HG03469 (cell line): ENCODE results near the gene NCOA1.
"Not testable (repeated sequence)": the region's sequence is repeated elsewhere in the genome, so short reads cannot be mapped to it uniquely, and the experiment has no call there.

Experiments used
- ATAC-seq: cut with Tn5 transposase; IDR thresholded peaks from one replicate; pipeline ENCODE4 v1.9.1; 2021; ENCODE audit warnings: mild to moderate bottlenecking, moderate library complexity, moderate number of reproducible peaks; ENCODE audit not compliant: unreplicated experiment

Gene NCOA1

DNA sequence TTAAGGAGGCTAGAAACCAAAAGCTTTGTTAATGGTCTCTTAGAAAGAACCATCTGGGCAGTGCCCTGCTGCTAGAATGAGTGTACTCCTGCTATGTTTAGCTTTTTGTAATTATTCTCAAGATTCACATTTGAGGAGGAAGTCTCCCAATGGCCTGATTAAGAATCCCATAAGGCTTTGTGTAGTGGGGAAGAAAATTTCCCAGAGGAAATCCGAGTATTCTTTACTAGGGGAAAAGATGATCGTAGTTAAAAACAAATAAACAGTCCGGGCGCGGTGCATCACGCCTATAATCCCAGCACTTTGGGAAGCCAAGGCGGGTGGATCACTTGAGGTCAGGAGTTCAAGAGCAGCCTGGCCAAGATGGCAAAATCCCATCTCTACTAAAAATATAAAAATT, 184.3 kb downstream of the NCOA1 start:
- ATAC-seq: no peak

DNA sequence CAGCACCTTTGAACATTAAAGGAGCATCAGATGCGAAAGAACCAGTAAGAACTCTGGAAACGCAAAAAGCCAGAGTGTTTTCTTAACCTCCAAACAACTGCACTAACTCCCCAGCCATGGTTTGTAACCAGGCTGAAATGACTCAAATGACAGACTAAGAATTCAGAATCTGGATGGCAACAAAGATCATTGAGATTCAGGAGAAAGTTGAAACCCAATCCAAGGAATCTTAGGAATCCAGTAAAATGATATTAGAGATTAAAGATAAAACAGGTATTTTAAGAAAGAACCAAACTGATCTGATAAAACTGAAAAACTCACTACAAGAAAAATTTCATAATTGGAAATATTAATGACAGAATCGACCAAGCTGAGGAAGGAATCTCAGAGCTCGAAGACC, 185.4 kb downstream of the NCOA1 start:
- ATAC-seq: no peak

DNA sequence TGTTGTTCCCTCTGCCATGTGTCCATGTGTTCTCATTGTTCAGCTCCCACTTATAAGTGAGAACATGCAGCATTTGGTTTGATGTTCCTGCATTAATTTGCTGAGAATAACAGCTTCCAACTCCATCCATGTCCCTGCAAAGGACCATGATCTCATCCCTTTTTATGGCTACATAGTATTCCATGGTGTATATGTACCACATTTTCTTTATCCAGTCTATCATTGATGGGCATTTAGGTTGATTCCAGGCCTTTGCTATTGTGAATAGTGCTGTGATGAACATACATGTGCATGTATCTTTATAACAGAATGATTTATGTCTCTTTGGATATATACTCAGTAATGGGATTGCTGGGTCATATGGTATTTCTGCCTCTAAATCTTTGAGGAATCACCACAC, 187.0 kb downstream of the NCOA1 start:
- ATAC-seq: not testable (repeated sequence)

DNA sequence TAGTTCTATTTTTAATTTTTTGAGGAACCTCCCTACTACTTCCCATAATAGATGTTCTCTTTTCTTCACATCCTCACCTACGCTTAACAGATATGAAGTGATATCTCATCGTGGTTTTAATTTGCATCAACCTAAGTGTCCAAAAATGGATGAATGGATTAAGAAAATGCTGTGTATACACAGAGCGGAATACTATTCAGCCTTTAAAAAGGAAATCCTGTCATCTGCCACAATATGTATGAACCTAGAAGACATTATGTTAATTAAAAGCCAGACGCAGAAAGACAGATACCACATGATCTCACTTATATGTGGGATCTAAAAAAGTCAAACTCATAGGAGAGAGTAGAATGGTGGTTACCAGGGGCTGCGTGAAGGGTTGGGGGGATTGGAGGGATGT, 189.1 kb downstream of the NCOA1 start:
- no peak for ATAC-seq

- no peak for ATAC-seq
Measured at GRCh38 chr2:24682304-24682703, 191.2 kb downstream of the NCOA1 start.

GRCh38 chr2:24683408-24683807, 192.4 kb downstream of the NCOA1 start:
- ATAC-seq: no peak

DNA sequence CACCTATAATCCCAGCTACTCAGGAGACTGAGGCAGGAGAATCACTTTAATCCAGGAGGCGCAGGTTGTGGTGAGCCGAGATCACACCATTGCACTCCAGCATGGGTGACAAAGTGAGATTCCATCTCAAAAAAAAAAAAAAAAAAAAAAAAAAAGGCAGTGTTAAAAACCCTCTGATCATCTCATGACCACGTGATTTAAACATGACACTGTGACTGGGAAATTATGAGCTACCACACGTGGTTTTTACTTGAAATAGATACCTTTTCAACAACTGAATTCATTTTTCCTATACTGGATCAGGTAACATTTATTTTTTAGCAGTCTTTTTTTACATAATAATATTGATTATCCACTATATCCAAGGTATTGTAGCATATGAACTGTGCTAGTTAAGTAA, 199.5 kb downstream of the NCOA1 start:
- ATAC-seq: no peak

DNA sequence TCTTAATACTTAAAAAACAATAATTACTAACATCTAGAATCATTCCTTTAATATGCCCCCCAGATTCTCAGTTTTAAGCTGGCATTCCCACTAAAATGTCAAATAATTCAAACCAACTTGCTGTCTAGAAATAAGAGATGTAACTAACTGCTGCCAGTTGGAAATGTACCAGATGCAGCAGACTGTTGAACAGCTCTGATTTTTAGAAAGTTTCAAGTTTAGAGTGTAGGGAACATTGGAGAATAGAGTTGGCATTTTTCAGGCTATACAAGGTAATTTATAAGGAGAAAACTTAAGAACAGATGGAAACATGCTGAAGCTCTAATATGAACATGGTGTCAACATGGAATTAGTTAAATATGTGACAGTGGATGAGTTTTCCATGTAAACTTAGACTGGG, 200.8 kb downstream of the NCOA1 start:
- ATAC-seq: no peak

GRCh38 chr2:24697792-24698191, 206.7 kb downstream of the NCOA1 start:
- no peak for ATAC-seq

GRCh38 chr2:24702800-24703199, 211.7 kb downstream of the NCOA1 start:
- no peak for ATAC-seq

GRCh38 chr2:24704692-24705091, 213.6 kb downstream of the NCOA1 start:
- no peak for ATAC-seq

DNA sequence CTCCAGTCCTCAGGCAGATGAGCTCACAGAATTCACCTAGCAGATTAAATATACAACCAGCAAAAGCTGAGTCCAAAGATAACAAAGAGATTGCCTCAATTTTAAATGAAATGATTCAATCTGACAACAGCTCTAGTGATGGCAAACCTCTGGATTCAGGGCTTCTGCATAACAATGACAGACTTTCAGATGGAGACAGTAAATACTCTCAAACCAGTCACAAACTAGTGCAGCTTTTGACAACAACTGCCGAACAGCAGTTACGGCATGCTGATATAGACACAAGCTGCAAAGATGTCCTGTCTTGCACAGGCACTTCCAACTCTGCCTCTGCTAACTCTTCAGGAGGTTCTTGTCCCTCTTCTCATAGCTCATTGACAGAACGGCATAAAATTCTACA, 216.1 kb downstream of the NCOA1 start:
- ATAC-seq: no peak

- ATAC-seq: no peak
Measured at GRCh38 chr2:24708537-24709152, 217.6 kb downstream of the NCOA1 start.

DNA sequence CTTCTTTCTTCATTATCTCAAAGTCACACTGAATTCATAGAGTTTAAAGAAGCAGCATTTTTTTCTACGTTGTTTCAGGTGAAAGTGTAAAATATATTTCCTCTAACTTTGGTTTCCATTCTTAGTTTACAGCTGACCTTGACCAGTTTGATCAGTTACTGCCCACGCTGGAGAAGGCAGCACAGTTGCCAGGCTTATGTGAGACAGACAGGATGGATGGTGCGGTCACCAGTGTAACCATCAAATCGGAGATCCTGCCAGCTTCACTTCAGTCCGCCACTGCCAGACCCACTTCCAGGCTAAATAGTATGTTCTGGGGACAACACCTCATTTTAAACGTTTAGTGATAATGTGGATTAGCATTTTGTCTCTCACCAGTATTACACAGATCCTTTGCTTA, 219.8 kb downstream of the NCOA1 start:
- ATAC-seq: no peak

DNA sequence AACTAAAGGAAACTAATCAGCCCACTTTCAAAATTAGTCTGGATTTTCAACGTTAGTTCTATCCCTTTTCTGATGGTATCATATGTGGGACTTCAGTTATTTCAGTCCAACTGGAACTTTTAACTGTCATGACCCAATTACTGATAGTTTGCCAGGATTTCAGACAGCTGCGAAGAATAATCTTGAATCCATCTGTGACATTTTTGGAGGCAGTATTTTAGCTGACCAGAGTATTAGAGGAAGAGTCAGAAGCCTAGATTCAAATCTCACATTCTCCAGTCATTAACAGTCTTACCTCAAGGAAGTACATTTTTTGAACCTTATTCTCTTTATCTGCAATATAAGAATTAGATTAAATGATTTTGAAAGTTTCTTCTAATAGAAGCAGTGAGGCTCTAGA, 220.8 kb downstream of the NCOA1 start:
- no peak for ATAC-seq

- ATAC-seq: no peak
Measured at GRCh38 chr2:24712296-24712695, 221.2 kb downstream of the NCOA1 start.

- ATAC-seq: no peak
Measured at GRCh38 chr2:24717263-24717951, 226.4 kb downstream of the NCOA1 start.

DNA sequence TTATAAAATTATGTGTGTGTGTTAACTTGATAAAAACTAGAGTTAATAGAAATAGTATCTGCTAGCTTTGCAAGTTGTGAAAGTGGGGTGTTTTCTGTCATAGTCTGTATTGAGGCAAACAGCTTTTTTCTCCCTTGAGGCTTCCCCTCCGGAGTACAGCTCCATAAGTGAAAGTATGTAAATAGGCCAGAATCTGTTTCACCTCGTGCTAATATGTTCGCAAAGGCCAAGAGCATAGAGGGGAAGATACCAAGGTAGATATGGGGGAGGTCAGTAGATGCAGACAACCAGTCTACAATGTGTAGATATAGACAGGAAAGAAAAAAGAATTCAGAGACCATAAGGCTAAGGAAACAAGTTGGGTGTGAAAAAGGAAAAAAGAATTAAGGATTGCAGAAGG, 229.3 kb downstream of the NCOA1 start:
- ATAC-seq: peak; percentile 68

DNA sequence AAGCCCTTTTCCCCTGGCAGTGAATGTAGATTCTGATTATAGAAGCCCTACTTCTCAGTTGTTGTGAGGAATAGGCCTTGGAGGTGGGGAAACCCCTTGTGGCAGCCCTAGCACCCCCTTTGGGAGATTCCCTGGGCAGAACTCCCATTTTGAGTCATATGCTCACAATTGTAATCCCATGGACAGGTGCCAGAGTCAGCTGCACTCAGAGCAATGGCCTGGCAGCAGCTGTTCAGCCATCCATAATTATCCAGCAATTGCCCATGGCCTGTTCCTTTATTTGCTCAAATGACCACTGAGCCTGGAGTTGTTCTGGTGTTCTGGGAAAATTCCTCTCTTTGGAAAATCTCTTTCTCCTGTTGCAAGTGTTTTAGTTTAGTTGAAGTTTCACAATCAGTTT, 230.4 kb downstream of the NCOA1 start:
- no peak for ATAC-seq

GRCh38 chr2:24722141-24722790, 231.2 kb downstream of the NCOA1 start:
- no peak for ATAC-seq

DNA sequence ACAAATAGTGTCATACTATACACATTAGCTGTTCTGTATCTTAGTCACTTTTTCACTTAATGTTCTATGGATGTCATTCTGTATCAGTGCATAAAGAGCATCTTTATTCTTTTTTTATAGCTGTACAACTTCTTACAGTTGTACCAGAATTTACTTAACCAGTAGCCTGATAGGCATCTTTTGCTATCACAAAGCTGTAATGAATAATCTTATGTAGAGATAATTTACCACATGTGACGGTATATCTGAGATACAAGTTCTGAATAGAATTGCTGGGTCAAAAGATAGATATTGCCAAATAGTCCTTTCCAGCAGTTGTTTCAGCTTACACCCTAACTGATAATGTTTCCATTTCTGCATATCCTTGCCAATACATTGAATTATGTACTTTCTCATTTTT, 232.1 kb downstream of the NCOA1 start:
- ATAC-seq: no peak

GRCh38 chr2:24723665-24724064, 232.6 kb downstream of the NCOA1 start:
- no peak for ATAC-seq
